Activated T-helper 1 cell treated with Interleukin-2 at 50 U/mL for 16 hours (primary cell): ENCODE measurements around the gene SUFU.

Experiments
- DNase-seq: peaks from one replicate; pipeline ENCODE4 v3.0.0-alpha.2; 2020; ENCODE audit warnings: low read depth

The SUFU gene

GRCh38 chr10:102597131-102597991 is 93.6 kb downstream of the SUFU start:
- no peak for DNase-seq

- no peak for DNase-seq
Observed at GRCh38 chr10:102598243-102598642, 94.5 kb downstream of the SUFU start.

- DNase-seq, result no peak
Observed at GRCh38 chr10:102599565-102600327, 96.0 kb downstream of the SUFU start.

- DNase-seq, result no peak
Observed at GRCh38 chr10:102600816-102601215, 97.0 kb downstream of the SUFU start.

GRCh38 chr10:102601639-102602038 is 97.9 kb downstream of the SUFU start:
- DNase-seq, result no peak

GRCh38 chr10:102602272-102603045 is 98.7 kb downstream of the SUFU start:
- no peak for DNase-seq

GRCh38 chr10:102603946-102604345 is 100.2 kb downstream of the SUFU start:
- no peak for DNase-seq

- DNase-seq, result no peak
Observed at GRCh38 chr10:102604439-102604841, 100.7 kb downstream of the SUFU start.

- DNase-seq, result no peak
Observed at GRCh38 chr10:102605712-102606111, 101.9 kb downstream of the SUFU start.

GRCh38 chr10:102608487-102608886 is 104.7 kb downstream of the SUFU start:
- DNase-seq, result no peak

GRCh38 chr10:102610441-102610887 is 106.7 kb downstream of the SUFU start:
- DNase-seq, result no peak

- no peak for DNase-seq
Observed at GRCh38 chr10:102611514-102612087, 107.8 kb downstream of the SUFU start.

GRCh38 chr10:102612964-102613275 is 109.1 kb downstream of the SUFU start:
- DNase-seq, result peak; percentile 31

GRCh38 chr10:102613286-102613685 is 109.5 kb downstream of the SUFU start:
- DNase-seq, result no peak

- DNase-seq, result no peak
Observed at GRCh38 chr10:102613785-102614184, 110.0 kb downstream of the SUFU start.

- no peak for DNase-seq
Observed at GRCh38 chr10:102614888-102615287, 111.1 kb downstream of the SUFU start.

- no peak for DNase-seq
Observed at GRCh38 chr10:102615361-102615760, 111.6 kb downstream of the SUFU start.

GRCh38 chr10:102616066-102616770 is 112.4 kb downstream of the SUFU start:
- DNase-seq, result no peak

- DNase-seq, result no peak
Observed at GRCh38 chr10:102617041-102617440, 113.3 kb downstream of the SUFU start.

- DNase-seq, result no peak
Observed at GRCh38 chr10:102617816-102618215, 114.0 kb downstream of the SUFU start.

GRCh38 chr10:102619281-102619981 is 115.7 kb downstream of the SUFU start:
- DNase-seq, result no peak
